ENCODE results near the gene SUPT4H1.
A peak's percentile ranks its signal among the peaks of the same experiment; 100 is the strongest.

- TF ChIP-seq, protein P1, sequence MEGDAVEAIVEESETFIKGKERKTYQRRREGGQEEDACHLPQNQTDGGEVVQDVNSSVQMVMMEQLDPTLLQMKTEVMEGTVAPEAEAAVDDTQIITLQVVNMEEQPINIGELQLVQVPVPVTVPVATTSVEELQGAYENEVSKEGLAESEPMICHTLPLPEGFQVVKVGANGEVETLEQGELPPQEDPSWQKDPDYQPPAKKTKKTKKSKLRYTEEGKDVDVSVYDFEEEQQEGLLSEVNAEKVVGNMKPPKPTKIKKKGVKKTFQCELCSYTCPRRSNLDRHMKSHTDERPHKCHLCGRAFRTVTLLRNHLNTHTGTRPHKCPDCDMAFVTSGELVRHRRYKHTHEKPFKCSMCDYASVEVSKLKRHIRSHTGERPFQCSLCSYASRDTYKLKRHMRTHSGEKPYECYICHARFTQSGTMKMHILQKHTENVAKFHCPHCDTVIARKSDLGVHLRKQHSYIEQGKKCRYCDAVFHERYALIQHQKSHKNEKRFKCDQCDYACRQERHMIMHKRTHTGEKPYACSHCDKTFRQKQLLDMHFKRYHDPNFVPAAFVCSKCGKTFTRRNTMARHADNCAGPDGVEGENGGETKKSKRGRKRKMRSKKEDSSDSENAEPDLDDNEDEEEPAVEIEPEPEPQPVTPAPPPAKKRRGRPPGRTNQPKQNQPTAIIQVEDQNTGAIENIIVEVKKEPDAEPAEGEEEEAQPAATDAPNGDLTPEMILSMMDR (IDR thresholded peaks at IDR 0.05; ENCODE audit: borderline replicate concordance, extremely low read depth, low read length, poor library complexity, severe bottlenecking) = peak; percentile 54
- TF ChIP-seq EZH2 (IDR thresholded peaks at IDR 0.05; ENCODE audit: borderline replicate concordance, low read depth, low read length, severe bottlenecking) = no peak
Observed at GRCh38 chr17:58338454-58338840, 13.6 kb downstream of the SUPT4H1 start.
